Measurements from ENCODE around the gene LHFPL5. TPM values are rescaled to one million over a fixed set of nuclear protein-coding genes. Genes with fewer than 3 reads are reported as not detected.

LHFPL5 gene
- total RNA-seq (2022; extraction: Qiagen RNA extraction): 0.15 to 0.23 TPM (median 0.21 TPM) in 4 of 5 replicates, not detected in the other

DNA sequence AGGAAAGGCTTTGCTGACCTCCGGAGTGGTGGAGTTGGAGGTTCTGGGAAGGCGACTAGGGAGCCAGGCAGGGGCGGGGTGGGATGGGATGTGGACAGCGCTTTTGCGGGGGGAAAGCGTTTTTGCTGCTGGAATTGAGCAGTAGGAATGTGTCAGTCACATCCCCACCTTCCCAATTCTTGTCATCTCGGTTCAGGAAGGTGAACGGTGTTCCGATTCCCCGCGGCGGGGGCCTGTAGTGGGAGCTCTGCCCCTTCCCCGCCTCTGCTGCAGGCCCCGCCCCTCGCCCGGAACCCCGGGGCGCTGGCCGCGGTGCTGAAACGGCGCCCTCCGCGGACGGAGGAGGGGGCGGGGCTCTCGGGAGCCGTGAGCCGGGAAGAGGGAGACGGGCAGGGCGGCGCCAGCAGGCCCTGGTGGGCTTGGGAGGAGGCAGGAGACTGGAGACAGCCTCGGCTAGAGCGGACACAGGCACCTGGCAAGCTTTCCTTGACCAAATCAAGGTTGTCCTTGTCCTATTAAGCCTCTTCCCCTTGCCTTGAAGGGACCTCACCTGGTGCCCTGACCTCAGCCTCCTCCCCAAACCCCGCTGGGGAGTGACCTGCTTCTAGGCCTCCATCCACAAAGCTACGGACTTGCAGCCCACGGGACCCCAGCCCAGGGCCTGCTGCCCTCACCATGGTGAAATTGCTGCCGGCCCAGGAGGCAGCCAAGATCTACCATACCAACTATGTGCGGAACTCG, at the start of gene LHFPL5:
LHFPL5 (plus strand) TSS at position 357 of the 741 bp plus-strand sequence; CDS start at position 676, 319 bp downstream.

DNA sequence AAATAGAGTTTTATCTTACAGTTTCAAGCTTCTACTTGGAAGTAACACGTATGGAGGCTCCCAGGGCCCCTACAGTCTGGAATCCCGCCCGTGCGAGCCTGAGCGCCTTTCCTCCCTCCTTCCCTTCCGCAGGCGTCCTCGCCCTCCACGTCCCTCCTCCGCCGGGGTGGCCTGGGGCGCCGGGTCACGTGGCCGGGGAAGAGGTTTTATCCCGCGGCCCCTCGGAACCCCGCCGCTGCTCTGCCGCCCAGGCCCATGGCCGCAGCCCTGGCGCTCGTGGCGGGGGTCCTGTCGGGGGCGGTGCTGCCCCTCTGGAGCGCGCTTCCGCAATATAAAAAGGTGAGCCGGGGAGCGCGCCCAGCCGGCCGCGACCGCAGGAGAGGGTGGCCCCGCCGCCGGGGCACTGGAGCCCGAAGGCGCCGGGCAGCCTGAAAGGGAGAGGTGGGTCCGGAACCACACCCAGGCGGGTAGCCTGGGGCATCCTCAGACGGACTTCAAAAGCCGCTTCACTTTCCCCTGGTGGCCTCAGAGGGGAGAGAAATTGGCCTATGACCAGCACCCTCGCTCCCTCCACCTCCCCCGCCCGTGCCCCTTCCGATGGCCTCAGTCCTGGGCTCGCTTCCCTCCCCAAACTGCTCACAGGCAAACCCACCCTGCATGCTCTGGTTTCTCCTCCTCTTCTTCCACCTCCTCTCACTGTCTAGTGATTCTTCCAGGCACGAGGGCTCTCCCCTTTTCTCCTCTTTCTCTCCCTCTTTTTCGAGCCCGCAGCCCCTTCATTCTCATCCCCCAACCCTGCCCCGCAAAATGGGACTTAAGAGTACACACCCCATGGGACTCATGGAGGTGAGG, 28.6 kb upstream of the LHFPL5 start, which contains the start of gene CLPSL2:
CLPSL2 (plus strand) TSS at position 235 of the 852 bp plus-strand sequence; CDS start at position 256, 21 bp downstream.

DNA sequence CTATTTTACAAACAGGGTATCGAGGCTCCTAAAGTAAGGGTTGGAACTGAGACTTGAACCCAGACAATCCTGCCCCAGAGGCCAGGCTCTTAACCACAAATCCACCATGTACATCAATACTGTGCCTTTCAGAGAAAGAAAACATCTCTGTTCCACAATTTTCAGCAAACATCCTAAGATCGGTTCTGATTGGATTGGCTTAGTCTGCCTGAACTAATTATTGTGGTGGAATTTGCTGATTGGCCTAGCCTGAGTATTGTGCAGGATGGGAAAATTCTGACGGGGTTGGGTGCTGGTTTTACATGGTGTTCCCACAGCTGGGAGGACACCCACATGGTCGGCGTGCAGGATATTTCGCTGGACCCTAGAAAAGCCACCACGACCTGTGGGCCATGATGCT, 24.4 kb upstream of the LHFPL5 start, which contains the start of gene CLPSL1:
CLPSL1 (plus strand) TSS at position 301 of the 400 bp plus-strand sequence; CDS start at position 393, 92 bp downstream.

Other genes starting within 250 kb of the LHFPL5 start
- 137 to 191 TPM (median 163 TPM) in 5 replicates for gene FKBP5, start 116.4 kb upstream of the LHFPL5 start, total RNA-seq (2022; extraction: Qiagen RNA extraction)
- gene ARMC12, start 68.3 kb upstream of the LHFPL5 start, total RNA-seq (2022; extraction: Qiagen RNA extraction): 0.55 to 1.3 TPM (median 0.88 TPM) in 5 replicates
- 0.53 to 2.0 TPM (median 1.00 TPM) in 5 replicates for gene CLPSL2, start 28.8 kb upstream of the LHFPL5 start, total RNA-seq (2022; extraction: Qiagen RNA extraction)
- not detected in 5 replicates for gene CLPSL1, start 24.3 kb upstream of the LHFPL5 start, total RNA-seq (2022; extraction: Qiagen RNA extraction)
- not detected in 5 replicates for gene CLPS, start 8.0 kb upstream of the LHFPL5 start, total RNA-seq (2022; extraction: Qiagen RNA extraction)
- gene SRPK1, start 115.7 kb downstream of the LHFPL5 start, total RNA-seq (2022; extraction: Qiagen RNA extraction): 24.9 to 55.6 TPM (median 29.7 TPM) in 5 replicates
- gene SLC26A8, start 219.3 kb downstream of the LHFPL5 start, total RNA-seq (2022; extraction: Qiagen RNA extraction): 0.02 to 0.07 TPM in 2 of 5 replicates, not detected in the others
- gene MAPK14, start 222.5 kb downstream of the LHFPL5 start, total RNA-seq (2022; extraction: Qiagen RNA extraction): 23.5 to 28.4 TPM (median 26.4 TPM) in 5 replicates

Data from A549 treated with AZD2906 at 1 μM for 4 hours (cell line).